Measurements from ENCODE around the gene PARP1. TPM values are rescaled to one million over a fixed set of nuclear protein-coding genes. Genes with fewer than 3 reads are reported as not detected.
A peak's percentile ranks its signal among the peaks of the same experiment; 100 is the strongest.

PARP1 gene
- total and polyA plus RNA-seq, 3 experiments from 2014 or later = 137 to 234 (median 224) TPM

DNA sequence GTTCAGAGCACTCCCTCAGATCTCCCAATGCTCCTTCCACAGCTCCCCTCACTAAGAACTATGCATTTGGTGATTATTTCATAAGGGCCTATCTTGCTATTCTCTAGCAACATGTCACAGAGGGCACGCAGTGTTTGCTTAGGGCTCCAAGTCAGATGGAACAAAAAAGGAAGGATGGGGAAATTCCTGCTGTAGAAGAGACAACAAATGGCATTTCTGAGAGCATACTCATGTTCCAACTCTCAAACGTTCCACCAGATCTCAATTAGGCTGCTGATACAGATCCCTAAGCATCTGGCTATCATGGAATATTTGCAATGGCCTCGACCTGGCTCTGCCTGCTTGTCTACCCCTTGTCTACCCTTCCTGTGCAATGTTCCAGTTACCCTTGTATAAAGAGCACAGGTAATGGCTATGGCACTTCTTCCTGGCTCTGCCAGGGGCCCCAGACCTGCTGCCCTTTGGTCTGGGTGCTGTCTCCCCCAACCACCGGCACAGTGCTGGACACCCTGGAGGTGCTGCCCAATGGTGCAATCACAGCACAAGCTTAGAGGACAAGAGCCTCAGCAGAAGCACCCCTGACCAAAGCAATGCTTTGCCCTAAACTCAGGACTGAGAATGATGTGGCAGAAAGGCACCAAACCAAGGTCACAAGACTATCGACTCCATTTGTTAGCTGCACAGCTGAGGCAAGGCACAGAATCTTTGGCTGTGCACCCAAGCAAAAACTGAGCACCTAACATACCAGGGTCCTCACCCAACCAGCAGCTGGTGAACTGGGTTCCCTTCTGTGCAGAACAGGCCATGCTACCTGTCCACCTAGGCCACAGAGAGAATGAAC, 3.6 kb downstream of the PARP1 start:
- peak overlapping the region in 6 of 8 donors; percentile 10 to 87 (median 84) for H3K27ac Mint-ChIP-seq
- H3K9me3 Mint-ChIP-seq = no peaks in the 10 kb centered on the region
- H3K4me1 Mint-ChIP-seq = peaks cover 60 to 87% (median 82%) of the 10 kb centered on the region in 3 donors
- peak overlapping the region; percentile 39 to 98 (median 81) for H3K4me3 Mint-ChIP-seq
- Histone ChIP-seq H3K27ac (ENCODE audit: low read depth, low read length) (no peak overlapping the region), H3K4me3 (ENCODE audit: low read length) (no peak overlapping the region), H3K36me3 (ENCODE audit: insufficient read depth, low read length) (peaks cover 14% of the 10 kb centered on the region), H3K27me3 (ENCODE audit: insufficient read depth, low read length, poor library complexity, severe bottlenecking) (no peaks in the 10 kb centered on the region), H3K9me3 (ENCODE audit: low read length) (no peaks in the 10 kb centered on the region), H3K4me1 (ENCODE audit: insufficient read depth, low read length) (peaks cover 42% of the 10 kb centered on the region)
- DNase-seq = no peak
- ChIA-PET POLR2A (no interaction called here), CTCF (interaction anchor here (1.3 to 5.9 kb wide), 4 partner anchors 18 to 279 kb away, joined by 3 to 93 read pairs (median 3); no protein-coding TSS in a partner anchor)
- H3K36me3 Mint-ChIP-seq = peaks cover 6 to 47% (median 10%) of the 10 kb centered on the region in 3 donors
- no peaks in the 10 kb centered on the region for H3K27me3 Mint-ChIP-seq

DNA sequence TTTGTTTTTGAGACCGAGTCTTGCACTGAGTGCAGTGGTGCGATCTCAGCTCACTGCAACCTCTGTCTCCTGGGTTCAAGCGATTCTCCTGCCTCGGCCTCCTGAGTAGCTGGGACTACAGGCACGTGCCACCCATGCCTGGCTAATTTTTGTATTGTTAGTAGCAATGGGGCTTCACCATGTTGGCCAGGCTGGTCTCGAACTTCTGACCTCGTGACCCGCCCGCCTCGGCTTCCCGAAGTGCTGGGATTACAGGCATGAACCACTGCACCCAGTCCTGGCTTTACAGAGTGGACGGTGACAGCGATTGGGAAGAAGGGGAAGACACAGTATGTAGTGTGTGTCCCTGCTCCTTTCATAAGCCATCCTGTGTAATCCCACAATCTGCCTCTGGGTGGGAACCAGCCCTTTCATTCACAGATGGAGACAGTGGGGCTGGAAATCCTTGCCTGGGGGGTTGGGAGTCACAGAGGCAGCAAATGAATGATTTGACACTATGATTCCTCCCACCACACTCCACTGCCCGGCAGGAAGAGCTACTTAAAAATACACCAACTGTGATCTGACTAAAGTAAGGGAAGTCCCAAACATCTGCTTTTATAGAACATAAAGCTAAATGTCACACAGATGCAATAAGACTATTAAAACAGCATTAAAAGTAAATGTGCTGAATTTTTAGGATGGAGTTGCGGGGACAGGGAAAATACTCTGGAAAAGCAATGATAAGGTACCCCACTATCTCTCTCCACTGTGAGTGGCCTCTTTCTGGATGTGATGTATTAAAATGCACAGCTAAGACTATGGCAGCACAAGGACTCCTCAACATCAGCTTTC, 4.5 kb downstream of the PARP1 start:
- H3K9me3 ChIP-seq (ENCODE audit: low read length) = no peaks in the 10 kb centered on the region
- Mint-ChIP-seq H3K27ac (peak overlapping the region in 7 of 8 donors; percentile 10 to 86 (median 69)), H3K4me3 (peak overlapping the region in 4 of 7 donors; percentile 18 to 46 (median 42)), H3K9me3 (no peaks in the 10 kb centered on the region), H3K4me1 (peaks cover 62 to 84% (median 81%) of the 10 kb centered on the region in 3 donors), H3K27me3 (no peaks in the 10 kb centered on the region), H3K36me3 (peaks cover 6 to 53% (median 13%) of the 10 kb centered on the region in 3 donors)
- H3K4me3 ChIP-seq (ENCODE audit: low read length) = no peak overlapping the region
- peaks cover 15% of the 10 kb centered on the region for H3K36me3 ChIP-seq (ENCODE audit: insufficient read depth, low read length)
- ChIA-PET CTCF (interaction anchor here (1.3 to 1.5 kb wide), 3 partner anchors 41 to 278 kb away, joined by 3 read pairs; no protein-coding TSS in a partner anchor), POLR2A (no interaction called here)
- no peak for DNase-seq
- H3K4me1 ChIP-seq (ENCODE audit: insufficient read depth, low read length) = peaks cover 40% of the 10 kb centered on the region
- no peaks in the 10 kb centered on the region for H3K27me3 ChIP-seq (ENCODE audit: insufficient read depth, low read length, poor library complexity, severe bottlenecking)
- H3K27ac ChIP-seq (ENCODE audit: low read depth, low read length) = no peak overlapping the region

DNA sequence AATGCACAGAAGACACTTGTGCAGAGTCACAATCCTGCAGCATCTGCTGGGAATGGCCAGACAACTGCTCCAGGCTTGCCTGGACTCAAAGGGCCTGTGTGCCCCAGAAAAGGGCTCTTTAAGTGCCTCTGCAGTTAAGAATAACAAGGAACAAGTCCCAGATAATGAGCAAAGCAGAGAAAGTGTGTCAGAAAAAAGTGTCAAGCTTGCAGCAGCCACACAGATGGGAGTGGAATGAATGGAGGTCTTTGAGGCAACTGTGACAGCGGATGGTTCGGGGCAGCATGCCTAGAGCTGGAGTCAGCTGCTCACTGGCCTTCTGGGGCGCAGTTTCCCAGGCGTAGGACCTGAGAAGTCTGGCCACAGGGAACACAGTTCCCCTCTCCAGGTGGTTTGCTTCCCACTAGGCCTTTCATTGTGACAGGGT, 5.1 kb downstream of the PARP1 start:
- H3K4me1 Mint-ChIP-seq = peaks cover 64 to 89% (median 86%) of the 10 kb centered on the region in 3 donors
- no peak overlapping the region for H3K4me3 Mint-ChIP-seq
- peaks cover 6 to 58% (median 14%) of the 10 kb centered on the region in 3 donors for H3K36me3 Mint-ChIP-seq
- no peaks in the 10 kb centered on the region for H3K27me3 Mint-ChIP-seq
- peaks cover 38% of the 10 kb centered on the region for H3K4me1 ChIP-seq (ENCODE audit: insufficient read depth, low read length)
- H3K27me3 ChIP-seq (ENCODE audit: insufficient read depth, low read length, poor library complexity, severe bottlenecking) = no peaks in the 10 kb centered on the region
- POLR2A ChIA-PET = interaction anchor here (0.7 kb wide), 1 partner anchor 55 kb away, joined by 3 read pairs; no protein-coding TSS in a partner anchor
- no peak overlapping the region for H3K4me3 ChIP-seq (ENCODE audit: low read length)
- no peaks in the 10 kb centered on the region for H3K9me3 ChIP-seq (ENCODE audit: low read length)
- CTCF ChIA-PET = interaction anchor here (1.5 kb wide), 1 partner anchor 42 kb away, joined by 3 read pairs; no protein-coding TSS in a partner anchor
- no peak overlapping the region for H3K27ac ChIP-seq (ENCODE audit: low read depth, low read length)
- peak overlapping the region in 2 of 8 donors; percentile 15 to 91 for H3K27ac Mint-ChIP-seq
- no peak for DNase-seq
- H3K9me3 Mint-ChIP-seq = no peaks in the 10 kb centered on the region
- H3K36me3 ChIP-seq (ENCODE audit: insufficient read depth, low read length) = peaks cover 15% of the 10 kb centered on the region

DNA sequence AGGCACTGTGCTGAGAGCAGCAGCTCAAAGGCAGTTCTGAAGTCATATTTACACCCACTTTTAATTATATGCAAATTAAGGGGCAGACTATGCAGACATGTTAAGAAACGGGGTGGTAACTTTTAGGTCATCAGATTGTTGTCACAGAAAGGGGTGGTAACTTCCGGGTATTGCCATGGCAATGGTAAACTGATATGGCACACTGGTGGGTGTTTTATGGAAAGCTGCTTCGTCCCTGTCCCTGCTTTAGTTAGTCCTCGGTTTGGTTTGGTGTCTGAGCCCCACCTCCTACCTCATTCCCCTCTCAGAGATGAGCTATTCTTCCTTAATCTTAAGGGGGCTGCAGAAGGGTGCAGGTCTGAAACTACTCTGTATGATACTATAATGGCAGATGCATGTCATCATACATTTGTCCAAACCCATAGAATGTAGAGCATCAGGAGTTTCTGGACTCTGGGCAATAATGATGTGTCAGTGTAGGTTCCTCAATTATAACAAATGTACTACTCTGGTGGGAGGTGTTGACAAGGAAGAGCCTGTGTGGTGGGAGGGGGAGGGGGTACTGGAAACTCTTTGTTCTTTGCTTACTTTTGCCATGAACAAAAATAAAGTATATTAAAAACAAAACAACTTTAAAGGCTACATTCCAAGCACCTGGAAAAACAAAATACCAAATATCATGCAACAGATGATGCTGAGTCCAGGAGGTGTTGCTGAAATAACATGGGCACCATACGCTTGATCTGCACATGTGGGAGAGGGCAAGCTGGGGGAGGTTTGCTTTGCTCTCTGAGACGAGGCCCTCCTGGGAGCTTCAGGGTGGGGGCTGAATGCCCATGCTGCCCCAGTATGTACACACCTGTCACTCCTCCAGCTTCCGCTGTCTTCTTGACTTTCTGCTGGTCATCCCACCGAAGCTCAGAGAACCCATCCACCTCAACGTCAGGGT, 6.3 kb downstream of the PARP1 start:
- Histone ChIP-seq H3K4me1 (ENCODE audit: insufficient read depth, low read length) (peaks cover 33% of the 10 kb centered on the region), H3K4me3 (ENCODE audit: low read length) (no peak overlapping the region), H3K27me3 (ENCODE audit: insufficient read depth, low read length, poor library complexity, severe bottlenecking) (no peaks in the 10 kb centered on the region), H3K27ac (ENCODE audit: low read depth, low read length) (no peak overlapping the region), H3K9me3 (ENCODE audit: low read length) (no peaks in the 10 kb centered on the region), H3K36me3 (ENCODE audit: insufficient read depth, low read length) (peaks cover 18% of the 10 kb centered on the region)
- DNase-seq = no peak
- no peaks in the 10 kb centered on the region for H3K27me3 Mint-ChIP-seq
- H3K9me3 Mint-ChIP-seq = no peaks in the 10 kb centered on the region
- peaks cover 6 to 61% (median 20%) of the 10 kb centered on the region in 3 donors for H3K36me3 Mint-ChIP-seq
- H3K27ac Mint-ChIP-seq = peak overlapping the region in 5 of 8 donors; percentile 22 to 91 (median 50)
- POLR2A ChIA-PET = no interaction called here
- H3K4me1 Mint-ChIP-seq = peaks cover 65 to 90% (median 88%) of the 10 kb centered on the region in 3 donors
- peak overlapping the region in 1 of 7 donors; percentile 27 for H3K4me3 Mint-ChIP-seq
- CTCF ChIA-PET = no interaction called here

DNA sequence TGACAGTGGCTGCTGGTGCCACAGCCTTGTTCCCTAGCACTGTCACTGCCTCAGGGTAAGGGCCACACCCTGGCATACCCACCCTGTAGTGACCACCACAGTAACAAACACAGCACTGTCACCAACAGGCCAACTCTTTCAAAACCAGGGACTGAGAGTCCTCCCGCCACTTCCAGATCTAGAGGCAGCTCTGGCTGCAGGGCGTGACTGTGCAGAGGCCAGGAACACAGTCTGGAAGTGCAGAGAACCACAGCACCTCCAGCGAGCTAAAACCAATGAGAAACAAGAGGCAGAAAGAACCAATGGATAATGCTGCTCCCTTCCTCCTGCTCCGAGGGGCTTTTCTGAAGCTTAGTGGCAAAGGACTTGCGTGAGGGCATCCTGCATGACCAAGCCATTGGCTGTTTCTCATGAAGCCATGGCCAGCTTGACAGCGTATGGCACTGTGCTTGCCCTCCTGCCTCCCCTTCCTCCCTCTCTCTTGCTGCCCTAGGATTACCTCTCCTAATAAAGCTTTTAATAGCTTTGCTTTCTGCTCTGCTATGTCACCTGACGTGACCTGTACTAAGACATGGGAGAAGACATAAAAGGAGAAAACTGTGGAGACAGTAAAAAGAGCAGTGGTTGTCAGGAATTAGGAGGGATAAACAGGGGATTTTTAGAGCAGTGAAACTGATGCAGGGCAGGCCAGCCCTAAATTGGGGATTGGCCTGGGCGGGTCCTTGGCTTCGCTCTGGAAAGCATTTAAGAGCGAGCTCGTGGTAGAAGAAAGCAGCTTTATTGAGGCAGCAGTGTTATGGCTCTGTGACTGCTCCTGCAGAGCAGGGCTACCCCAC, 7.2 kb downstream of the PARP1 start:
- H3K9me3 Mint-ChIP-seq = no peaks in the 10 kb centered on the region
- ChIA-PET CTCF (interaction anchor here (3.9 kb wide), 1 partner anchor 7 kb away, joined by 23 read pairs; the partner anchor contains the start of gene PARP1), POLR2A (no interaction called here)
- H3K4me3 ChIP-seq (ENCODE audit: low read length) = no peak overlapping the region
- H3K27ac Mint-ChIP-seq = peak overlapping the region in 2 of 8 donors; percentile 50 to 66
- peaks cover 58 to 84% (median 83%) of the 10 kb centered on the region in 3 donors for H3K4me1 Mint-ChIP-seq
- peaks cover 18% of the 10 kb centered on the region for H3K36me3 ChIP-seq (ENCODE audit: insufficient read depth, low read length)
- peaks cover 6 to 68% (median 21%) of the 10 kb centered on the region in 3 donors for H3K36me3 Mint-ChIP-seq
- DNase-seq = no peak
- H3K4me3 Mint-ChIP-seq = peak overlapping the region in 1 of 7 donors; percentile 27
- peaks cover 24% of the 10 kb centered on the region for H3K4me1 ChIP-seq (ENCODE audit: insufficient read depth, low read length)
- no peaks in the 10 kb centered on the region for H3K27me3 Mint-ChIP-seq
- H3K27ac ChIP-seq (ENCODE audit: low read depth, low read length) = no peak overlapping the region
- no peaks in the 10 kb centered on the region for H3K27me3 ChIP-seq (ENCODE audit: insufficient read depth, low read length, poor library complexity, severe bottlenecking)
- no peaks in the 10 kb centered on the region for H3K9me3 ChIP-seq (ENCODE audit: low read length)

DNA sequence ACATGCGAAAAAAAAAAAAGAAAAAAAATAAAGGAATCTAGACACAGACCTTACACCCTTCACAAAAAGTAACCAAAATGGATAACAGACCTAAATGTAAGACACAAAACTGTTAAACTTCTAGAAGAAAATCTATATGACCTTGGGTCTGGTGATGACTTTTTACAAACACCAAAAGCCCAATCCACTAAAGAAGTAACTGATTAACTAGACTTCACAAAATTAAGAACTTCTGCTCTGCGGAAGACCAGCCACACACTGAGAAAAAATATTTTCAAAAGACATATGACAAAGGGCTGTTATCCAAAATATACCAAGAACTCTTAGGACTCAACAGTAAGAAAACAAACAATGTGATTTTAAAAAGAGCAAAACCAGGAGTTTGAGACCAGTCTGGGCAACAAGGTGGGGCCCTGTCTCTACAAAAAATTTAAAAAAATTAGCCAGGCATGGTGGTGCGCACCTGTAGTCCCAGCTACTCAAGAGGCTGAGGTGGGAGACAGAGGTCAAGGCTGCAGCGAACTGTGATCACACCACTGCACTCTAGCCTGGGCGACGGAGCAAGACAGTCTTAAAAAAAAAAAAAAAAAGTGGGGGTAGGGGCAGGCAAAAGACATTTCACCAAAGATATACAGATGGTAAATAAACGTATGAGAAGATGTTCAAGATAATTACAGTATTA, 9.8 kb downstream of the PARP1 start:
- Mint-ChIP-seq H3K9me3 (no peaks in the 10 kb centered on the region), H3K4me3 (no peak overlapping the region), H3K27me3 (no peaks in the 10 kb centered on the region), H3K4me1 (peaks cover 52 to 83% (median 79%) of the 10 kb centered on the region in 3 donors), H3K27ac (peak overlapping the region in 2 of 8 donors; percentile 35 to 50), H3K36me3 (peaks cover 6 to 89% (median 27%) of the 10 kb centered on the region in 3 donors)
- H3K9me3 ChIP-seq (ENCODE audit: low read length) = no peaks in the 10 kb centered on the region
- no peak overlapping the region for H3K27ac ChIP-seq (ENCODE audit: low read depth, low read length)
- POLR2A ChIA-PET = interaction anchor here (0.7 kb wide), 2 partner anchors 96 to 336 kb away, joined by 4 to 7 read pairs; no protein-coding TSS in a partner anchor
- H3K27me3 ChIP-seq (ENCODE audit: insufficient read depth, low read length, poor library complexity, severe bottlenecking) = no peaks in the 10 kb centered on the region
- H3K4me1 ChIP-seq (ENCODE audit: insufficient read depth, low read length) = no peaks in the 10 kb centered on the region
- CTCF ChIA-PET = interaction anchor here (1.0 to 3.9 kb wide), 2 partner anchors 9 to 10 kb away, joined by 3 to 23 read pairs; partner anchors contain the start of gene PARP1
- H3K4me3 ChIP-seq (ENCODE audit: low read length) = no peak overlapping the region
- peaks cover 18% of the 10 kb centered on the region for H3K36me3 ChIP-seq (ENCODE audit: insufficient read depth, low read length)
- DNase-seq = no peak

All from CD8-positive, alpha-beta memory T cell (primary cell).